ENCODE data around the gene SAFB2.

Gene SAFB2

DNA sequence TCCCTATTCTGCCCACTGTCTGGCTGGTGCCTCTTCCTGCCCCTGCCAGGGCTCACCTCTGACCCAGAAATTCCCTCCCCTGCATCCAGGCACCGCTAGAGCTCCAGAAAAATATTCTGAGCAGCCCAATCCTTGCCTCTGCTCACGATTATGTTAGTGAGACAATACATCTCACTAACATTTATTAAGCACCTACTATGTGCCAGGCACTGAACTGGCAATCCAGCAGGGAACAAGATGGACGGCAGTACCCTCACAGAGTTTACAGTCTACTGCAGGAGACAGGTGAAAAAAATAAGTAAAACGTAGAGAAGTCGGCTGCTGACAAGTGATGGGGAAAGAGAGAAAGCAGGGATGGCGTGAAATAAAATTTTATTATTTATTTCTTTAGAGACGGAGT lies 60.3 kb downstream of the SAFB2 start:
- TF ChIP-seq ZBTB7A (IDR thresholded peaks at IDR 0.05; ENCODE audit: low read depth), result no peak
- no peak for TF ChIP-seq YY1 (IDR thresholded peaks at IDR 0.05; ENCODE audit: low read depth)
- no peak for TF ChIP-seq TAF1 (IDR thresholded peaks at IDR 0.05; ENCODE audit: low read depth)
- TF ChIP-seq, protein P1, sequence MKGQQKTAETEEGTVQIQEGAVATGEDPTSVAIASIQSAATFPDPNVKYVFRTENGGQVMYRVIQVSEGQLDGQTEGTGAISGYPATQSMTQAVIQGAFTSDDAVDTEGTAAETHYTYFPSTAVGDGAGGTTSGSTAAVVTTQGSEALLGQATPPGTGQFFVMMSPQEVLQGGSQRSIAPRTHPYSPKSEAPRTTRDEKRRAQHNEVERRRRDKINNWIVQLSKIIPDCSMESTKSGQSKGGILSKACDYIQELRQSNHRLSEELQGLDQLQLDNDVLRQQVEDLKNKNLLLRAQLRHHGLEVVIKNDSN (IDR thresholded peaks at IDR 0.05), result no peak
- no peak for TF ChIP-seq TEAD4 (IDR thresholded peaks at IDR 0.05)
- TF ChIP-seq CEBPB (IDR thresholded peaks at IDR 0.05), result no peak
- no peak for TF ChIP-seq EGR1 (IDR thresholded peaks at IDR 0.05)
- TF ChIP-seq FOXM1 (IDR thresholded peaks at IDR 0.05; ENCODE audit: borderline replicate concordance, low read depth), result no peak
- no peak for TF ChIP-seq EP300 (IDR thresholded peaks at IDR 0.05; ENCODE audit: borderline replicate concordance)
- no peak for TF ChIP-seq TCF12 (IDR thresholded peaks at IDR 0.05; ENCODE audit: low read depth)
- no peak for TF ChIP-seq RAD21 (IDR thresholded peaks at IDR 0.05; ENCODE audit: low read depth)
- TF ChIP-seq, protein P2, sequence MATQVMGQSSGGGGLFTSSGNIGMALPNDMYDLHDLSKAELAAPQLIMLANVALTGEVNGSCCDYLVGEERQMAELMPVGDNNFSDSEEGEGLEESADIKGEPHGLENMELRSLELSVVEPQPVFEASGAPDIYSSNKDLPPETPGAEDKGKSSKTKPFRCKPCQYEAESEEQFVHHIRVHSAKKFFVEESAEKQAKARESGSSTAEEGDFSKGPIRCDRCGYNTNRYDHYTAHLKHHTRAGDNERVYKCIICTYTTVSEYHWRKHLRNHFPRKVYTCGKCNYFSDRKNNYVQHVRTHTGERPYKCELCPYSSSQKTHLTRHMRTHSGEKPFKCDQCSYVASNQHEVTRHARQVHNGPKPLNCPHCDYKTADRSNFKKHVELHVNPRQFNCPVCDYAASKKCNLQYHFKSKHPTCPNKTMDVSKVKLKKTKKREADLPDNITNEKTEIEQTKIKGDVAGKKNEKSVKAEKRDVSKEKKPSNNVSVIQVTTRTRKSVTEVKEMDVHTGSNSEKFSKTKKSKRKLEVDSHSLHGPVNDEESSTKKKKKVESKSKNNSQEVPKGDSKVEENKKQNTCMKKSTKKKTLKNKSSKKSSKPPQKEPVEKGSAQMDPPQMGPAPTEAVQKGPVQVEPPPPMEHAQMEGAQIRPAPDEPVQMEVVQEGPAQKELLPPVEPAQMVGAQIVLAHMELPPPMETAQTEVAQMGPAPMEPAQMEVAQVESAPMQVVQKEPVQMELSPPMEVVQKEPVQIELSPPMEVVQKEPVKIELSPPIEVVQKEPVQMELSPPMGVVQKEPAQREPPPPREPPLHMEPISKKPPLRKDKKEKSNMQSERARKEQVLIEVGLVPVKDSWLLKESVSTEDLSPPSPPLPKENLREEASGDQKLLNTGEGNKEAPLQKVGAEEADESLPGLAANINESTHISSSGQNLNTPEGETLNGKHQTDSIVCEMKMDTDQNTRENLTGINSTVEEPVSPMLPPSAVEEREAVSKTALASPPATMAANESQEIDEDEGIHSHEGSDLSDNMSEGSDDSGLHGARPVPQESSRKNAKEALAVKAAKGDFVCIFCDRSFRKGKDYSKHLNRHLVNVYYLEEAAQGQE (IDR thresholded peaks at IDR 0.05; ENCODE audit: low read depth), result no peak
- no peak for TF ChIP-seq NFIC (IDR thresholded peaks at IDR 0.05)

DNA sequence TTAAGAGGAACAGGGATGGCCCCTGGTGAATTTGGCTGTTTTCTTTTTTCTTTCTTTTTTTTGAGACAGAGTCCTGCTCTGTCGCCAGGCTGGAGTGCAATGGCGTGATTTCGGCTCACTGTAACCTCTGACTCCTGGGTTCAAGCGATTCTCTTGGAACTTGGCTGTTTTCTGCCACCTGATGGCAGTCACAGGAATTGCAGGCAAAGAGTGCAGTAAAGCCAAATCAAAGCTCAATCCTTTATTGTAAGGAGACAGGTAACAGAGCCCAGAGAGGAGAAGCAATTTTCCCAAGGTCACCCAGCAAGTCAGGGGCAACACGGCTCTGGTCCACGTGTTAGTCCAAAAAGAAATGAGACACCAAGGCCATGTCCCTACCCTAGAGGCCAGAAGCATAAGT lies 61.0 kb downstream of the SAFB2 start:
- TF ChIP-seq RAD21 (IDR thresholded peaks at IDR 0.05; ENCODE audit: low read depth) (peak; percentile 25; the same call in 1 of the 2 replicates), TAF1 (IDR thresholded peaks at IDR 0.05; ENCODE audit: low read depth) (no peak)

DNA sequence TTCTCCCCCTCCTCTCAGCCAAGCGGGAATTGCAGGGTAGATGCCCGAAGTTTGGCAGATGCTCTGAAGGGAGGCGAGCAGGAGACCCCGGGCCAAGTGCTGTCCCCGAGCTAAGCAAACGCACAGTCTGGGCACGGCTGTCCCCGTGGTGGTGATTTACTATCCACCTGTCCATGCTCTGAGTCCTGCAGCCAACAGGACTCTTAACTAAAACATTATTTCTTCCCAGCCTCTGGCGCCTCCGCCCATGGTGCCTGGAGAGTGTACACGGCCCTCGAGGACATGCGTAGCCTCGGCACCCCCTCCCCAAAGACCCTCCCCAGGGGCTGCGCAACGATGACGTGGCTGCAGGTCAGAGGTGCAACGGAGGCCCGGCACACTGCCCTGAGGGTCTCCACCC lies 62.4 kb downstream of the SAFB2 start:
- TF ChIP-seq CREB1 (IDR thresholded peaks at IDR 0.05; ENCODE audit: low read depth) (no peak), TAF1 (IDR thresholded peaks at IDR 0.05; ENCODE audit: low read depth) (no peak), ZBTB7A (IDR thresholded peaks at IDR 0.05; ENCODE audit: low read depth) (no peak), NFIC (IDR thresholded peaks at IDR 0.05) (no peak), RAD21 (IDR thresholded peaks at IDR 0.05; ENCODE audit: low read depth) (no peak), EP300 (IDR thresholded peaks at IDR 0.05; ENCODE audit: borderline replicate concordance) (no peak), CEBPB (IDR thresholded peaks at IDR 0.05) (no peak)
- TF ChIP-seq, protein P2 (IDR thresholded peaks at IDR 0.05; ENCODE audit: low read depth), result no peak
- TF ChIP-seq, protein P1 (IDR thresholded peaks at IDR 0.05), result no peak

DNA sequence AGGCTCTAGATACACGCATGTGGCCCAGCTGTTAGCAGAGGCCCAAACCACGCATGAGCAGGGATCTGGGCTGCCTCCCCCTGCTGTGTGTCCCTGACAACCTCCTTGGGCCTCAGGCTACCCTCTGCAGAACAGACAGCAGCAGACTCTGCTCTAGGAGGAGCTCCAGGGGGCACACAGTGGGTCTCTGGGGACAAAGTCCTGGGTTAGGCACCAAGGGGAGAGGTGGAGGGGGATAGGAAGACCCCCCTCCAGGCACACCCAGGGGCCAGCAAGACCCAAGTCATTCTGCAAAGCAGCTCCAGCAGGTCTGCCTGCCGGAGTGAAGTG lies 62.8 kb downstream of the SAFB2 start:
- TF ChIP-seq CEBPB (IDR thresholded peaks at IDR 0.05) (no peak), YY1 (IDR thresholded peaks at IDR 0.05; ENCODE audit: low read depth) (no peak), TEAD4 (IDR thresholded peaks at IDR 0.05) (no peak)

DNA sequence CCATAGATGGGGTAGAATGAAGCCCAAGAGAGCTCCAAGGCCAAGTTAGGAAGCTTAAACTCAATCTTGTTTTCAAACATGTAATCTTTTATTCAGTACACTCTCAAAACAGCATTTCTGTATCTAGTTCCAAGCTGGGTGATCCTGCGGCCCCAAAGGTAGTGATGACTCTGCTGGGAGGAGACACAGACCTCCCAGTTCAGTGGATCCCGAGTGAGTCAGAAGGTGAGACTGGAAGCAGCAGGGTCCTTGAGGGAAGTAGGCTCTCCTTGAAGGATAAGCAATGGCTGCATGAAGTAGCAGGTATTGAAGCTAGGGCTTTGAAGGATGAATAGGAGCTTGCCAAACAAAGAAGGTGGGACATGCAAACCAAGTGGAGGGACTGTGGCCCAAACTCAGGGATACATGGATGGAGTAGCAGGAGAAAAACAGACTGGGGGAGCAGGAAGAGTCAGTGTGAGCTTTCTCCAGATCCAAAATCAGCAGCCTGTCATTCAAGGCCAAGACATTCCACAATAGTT lies 64.4 kb downstream of the SAFB2 start:
- no peak for TF ChIP-seq EP300 (IDR thresholded peaks at IDR 0.05; ENCODE audit: borderline replicate concordance)
- no peak for TF ChIP-seq RAD21 (IDR thresholded peaks at IDR 0.05; ENCODE audit: low read depth)
- TF ChIP-seq, protein P2 (IDR thresholded peaks at IDR 0.05; ENCODE audit: low read depth), result no peak
- TF ChIP-seq TEAD4 (IDR thresholded peaks at IDR 0.05), result no peak
- no peak for TF ChIP-seq NFIC (IDR thresholded peaks at IDR 0.05)
- TF ChIP-seq, protein P3, sequence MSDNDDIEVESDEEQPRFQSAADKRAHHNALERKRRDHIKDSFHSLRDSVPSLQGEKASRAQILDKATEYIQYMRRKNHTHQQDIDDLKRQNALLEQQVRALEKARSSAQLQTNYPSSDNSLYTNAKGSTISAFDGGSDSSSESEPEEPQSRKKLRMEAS (IDR thresholded peaks at IDR 0.05), result no peak
- no peak for TF ChIP-seq CEBPB (IDR thresholded peaks at IDR 0.05)
- no peak for TF ChIP-seq CREB1 (IDR thresholded peaks at IDR 0.05; ENCODE audit: low read depth)
- TF ChIP-seq ZBTB7A (IDR thresholded peaks at IDR 0.05; ENCODE audit: low read depth), result no peak
- TF ChIP-seq TCF12 (IDR thresholded peaks at IDR 0.05; ENCODE audit: low read depth), result no peak
- no peak for TF ChIP-seq FOXM1 (IDR thresholded peaks at IDR 0.05; ENCODE audit: borderline replicate concordance, low read depth)
- TF ChIP-seq TAF1 (IDR thresholded peaks at IDR 0.05; ENCODE audit: low read depth), result no peak
- TF ChIP-seq YY1 (IDR thresholded peaks at IDR 0.05; ENCODE audit: low read depth), result no peak
- no peak for TF ChIP-seq EGR1 (IDR thresholded peaks at IDR 0.05)

All from Ishikawa (cell line).